ENCODE data around the gene MAML3.

Gene MAML3

DNA sequence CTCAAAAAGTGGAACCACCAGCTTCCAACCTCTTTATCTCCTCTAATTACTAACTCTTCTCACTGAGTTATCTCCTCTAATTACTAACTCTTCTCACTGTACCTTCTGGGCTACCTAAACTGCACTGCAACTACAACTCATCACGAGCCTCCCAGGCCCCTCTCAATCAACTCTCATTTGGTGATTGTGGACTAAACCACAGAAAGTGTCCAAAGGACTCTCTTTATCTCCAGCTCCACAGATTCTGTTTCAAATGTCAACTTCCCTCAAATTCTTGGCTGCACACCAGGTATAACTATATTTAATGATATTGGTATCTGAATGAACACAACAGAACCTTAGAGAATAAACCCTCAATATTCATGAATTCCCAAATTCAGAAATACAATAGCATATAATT, 182.9 kb downstream of the MAML3 start:
- Mint-ChIP-seq H3K27me3 (ENCODE audit: low read depth) (peaks cover 3% of the 10 kb centered on the region), H3K9me3 (no peaks in the 10 kb centered on the region), H3K27ac (no peak overlapping the region), H3K36me3 (ENCODE audit: low read depth) (no peaks in the 10 kb centered on the region), H3K4me3 (no peak overlapping the region), H3K4me1 (ENCODE audit: low read depth) (peaks cover 19% of the 10 kb centered on the region)

DNA sequence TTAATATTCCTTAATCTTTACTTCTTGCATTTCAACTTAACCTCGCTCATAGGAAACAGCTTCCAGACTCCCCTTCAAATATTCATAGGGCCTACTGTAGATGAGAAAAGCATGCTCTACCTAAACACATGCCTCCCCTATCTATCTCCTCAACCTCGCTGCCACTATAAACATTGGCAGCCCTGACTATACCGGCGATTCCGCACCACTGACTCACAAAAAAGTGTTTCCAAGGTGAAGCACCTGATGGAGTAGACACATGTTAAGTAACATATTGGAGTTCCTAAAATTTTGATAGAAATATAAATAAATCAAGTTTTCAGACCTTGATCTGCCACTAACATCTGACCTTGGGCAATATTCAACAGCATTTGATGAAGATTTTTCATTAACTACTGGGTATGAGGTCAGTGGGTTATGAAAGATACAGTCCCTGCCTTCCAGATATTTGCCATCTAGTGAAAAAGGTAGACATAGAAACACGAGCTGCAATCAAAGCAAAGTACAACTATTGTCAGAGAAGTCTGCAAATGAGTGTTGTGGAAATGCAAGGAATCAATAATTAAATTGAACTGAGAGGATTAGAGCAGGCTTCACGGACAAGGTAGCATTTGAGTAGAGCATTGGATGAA, 184.2 kb downstream of the MAML3 start:
- Mint-ChIP-seq H3K4me3 (no peak overlapping the region), H3K36me3 (ENCODE audit: low read depth) (no peaks in the 10 kb centered on the region)

DNA sequence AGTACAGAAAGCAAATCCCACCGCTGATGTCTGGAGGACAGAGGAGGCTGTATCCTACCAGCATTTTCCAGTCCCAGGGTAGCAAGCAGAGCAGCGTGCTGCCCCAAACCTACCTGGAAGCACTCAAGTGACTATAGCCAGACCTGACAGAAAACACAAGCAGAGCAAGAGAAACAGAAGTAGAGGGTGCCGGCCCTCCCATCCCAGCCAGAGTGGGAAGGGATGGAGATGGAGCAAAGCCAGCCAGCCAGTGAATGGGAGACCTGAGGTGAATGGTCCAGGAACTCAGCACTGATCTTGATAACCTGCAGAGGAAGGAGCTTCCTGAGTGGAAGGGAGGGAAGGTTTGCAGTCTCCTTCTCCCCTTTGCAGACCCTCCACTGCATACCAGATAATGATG, 185.2 kb downstream of the MAML3 start:
- Mint-ChIP-seq H3K4me1 (ENCODE audit: low read depth) (peaks cover 7% of the 10 kb centered on the region), H3K4me3 (no peak overlapping the region), H3K36me3 (ENCODE audit: low read depth) (no peaks in the 10 kb centered on the region), H3K27ac (no peak overlapping the region), H3K27me3 (ENCODE audit: low read depth) (peaks cover 9% of the 10 kb centered on the region), H3K9me3 (no peaks in the 10 kb centered on the region)

More for the DNA sequence above, 184.2 kb downstream of the MAML3 start:
- Mint-ChIP-seq H3K27me3 (ENCODE audit: low read depth) (peaks cover 9% of the 10 kb centered on the region), H3K27ac (no peak overlapping the region), H3K9me3 (no peaks in the 10 kb centered on the region), H3K4me1 (ENCODE audit: low read depth) (peaks cover 7% of the 10 kb centered on the region)

DNA sequence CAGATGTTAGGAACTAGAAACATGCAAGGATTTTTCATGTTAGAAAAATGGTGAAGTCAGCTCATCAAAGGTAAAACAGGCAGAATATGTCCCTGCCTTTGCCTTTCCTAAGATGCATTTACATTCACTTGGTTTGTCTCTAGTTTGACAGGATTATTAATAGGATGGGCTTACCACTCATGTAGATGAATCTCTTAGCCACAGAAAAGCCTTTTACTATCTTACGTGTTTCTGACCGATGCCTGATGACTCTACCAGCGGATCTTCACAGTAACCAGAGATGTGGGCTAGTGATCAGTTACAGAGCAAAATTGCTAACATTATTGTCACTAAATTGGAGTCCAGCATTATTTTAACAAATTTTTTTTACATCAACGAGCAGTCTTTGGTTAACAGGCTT, 187.6 kb downstream of the MAML3 start:
- Mint-ChIP-seq H3K9me3 (no peaks in the 10 kb centered on the region), H3K4me1 (ENCODE audit: low read depth) (peaks cover 3% of the 10 kb centered on the region), H3K36me3 (ENCODE audit: low read depth) (no peaks in the 10 kb centered on the region), H3K4me3 (no peak overlapping the region), H3K27ac (no peak overlapping the region), H3K27me3 (ENCODE audit: low read depth) (peaks cover 14% of the 10 kb centered on the region)

DNA sequence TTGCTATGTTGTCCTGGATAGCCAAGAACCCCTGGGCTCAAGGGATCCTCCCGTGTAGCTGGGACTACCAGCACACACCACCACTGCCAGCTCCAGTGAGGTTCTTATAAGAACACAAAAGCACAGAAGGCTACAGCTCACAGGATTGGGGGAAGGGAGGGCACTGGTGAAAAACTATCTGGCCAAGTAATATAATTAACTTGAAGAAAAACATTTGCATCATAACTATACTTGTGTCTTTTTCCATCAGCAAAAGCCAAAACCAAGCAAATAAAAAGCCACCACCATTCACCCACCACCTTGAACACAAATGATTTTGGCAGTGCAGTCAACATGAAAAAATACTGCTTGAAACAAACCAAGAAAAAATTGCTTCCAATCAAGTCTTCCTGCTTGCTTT, 188.2 kb downstream of the MAML3 start:
- Mint-ChIP-seq H3K27me3 (ENCODE audit: low read depth) (peaks cover 14% of the 10 kb centered on the region), H3K9me3 (no peaks in the 10 kb centered on the region), H3K4me1 (ENCODE audit: low read depth) (peaks cover 3% of the 10 kb centered on the region), H3K27ac (no peak overlapping the region), H3K4me3 (no peak overlapping the region), H3K36me3 (ENCODE audit: low read depth) (no peaks in the 10 kb centered on the region)

DNA sequence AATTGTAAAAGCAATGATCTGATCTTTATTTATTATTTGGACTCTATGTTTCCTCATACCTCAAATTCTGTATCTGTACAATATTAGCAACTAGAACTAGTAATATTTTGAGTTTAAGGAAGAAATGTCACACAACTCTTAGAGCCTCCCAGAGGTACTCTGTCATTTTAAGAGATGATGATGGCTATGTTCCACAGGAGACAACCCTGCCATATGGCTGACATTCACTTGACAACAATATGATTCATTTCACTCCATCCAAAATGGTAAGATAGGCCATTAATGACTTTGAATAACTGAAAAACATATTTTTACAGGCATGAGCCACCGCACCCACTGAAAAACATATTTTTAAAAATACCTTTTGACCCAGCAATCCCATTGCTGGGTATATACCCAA, 190.3 kb downstream of the MAML3 start:
- H3K27ac Mint-ChIP-seq, result no peak overlapping the region
- peaks cover 31% of the 10 kb centered on the region for H3K27me3 Mint-ChIP-seq (ENCODE audit: low read depth)
- no peaks in the 10 kb centered on the region for H3K9me3 Mint-ChIP-seq
- no peaks in the 10 kb centered on the region for H3K36me3 Mint-ChIP-seq (ENCODE audit: low read depth)
- no peak overlapping the region for H3K4me3 Mint-ChIP-seq
- H3K4me1 Mint-ChIP-seq (ENCODE audit: low read depth), result peaks cover 3% of the 10 kb centered on the region

DNA sequence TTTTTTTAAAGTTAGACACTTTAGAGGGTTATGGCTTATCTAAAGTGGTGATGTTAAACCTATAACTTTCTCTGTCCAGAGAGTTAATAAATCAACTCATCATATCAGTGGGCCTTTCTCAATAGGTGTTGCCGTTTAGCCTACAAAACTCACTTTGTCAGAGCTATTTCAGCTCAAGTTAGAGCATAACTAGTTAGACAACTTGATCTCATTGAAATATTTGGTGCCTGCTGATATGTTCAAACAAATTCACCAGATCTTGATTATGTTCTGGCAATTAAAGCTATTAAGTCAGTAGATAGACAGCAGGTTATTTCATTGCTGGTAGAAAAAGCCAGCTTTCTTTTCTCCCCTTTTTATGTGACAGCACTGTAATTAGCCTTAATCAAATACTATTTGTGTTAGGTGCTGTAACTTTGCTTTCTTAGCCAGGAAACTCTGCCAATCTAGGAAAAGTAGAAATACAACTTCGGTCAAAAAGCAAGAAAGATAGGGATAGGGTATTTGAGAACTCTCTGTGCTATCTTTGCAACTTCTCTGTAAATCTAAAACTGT, 191.8 kb downstream of the MAML3 start:
- no peaks in the 10 kb centered on the region for H3K9me3 Mint-ChIP-seq
- no peaks in the 10 kb centered on the region for H3K36me3 Mint-ChIP-seq (ENCODE audit: low read depth)
- peaks cover 3% of the 10 kb centered on the region for H3K4me1 Mint-ChIP-seq (ENCODE audit: low read depth)
- H3K4me3 Mint-ChIP-seq, result no peak overlapping the region
- no peak overlapping the region for H3K27ac Mint-ChIP-seq
- H3K27me3 Mint-ChIP-seq (ENCODE audit: low read depth), result peaks cover 32% of the 10 kb centered on the region

DNA sequence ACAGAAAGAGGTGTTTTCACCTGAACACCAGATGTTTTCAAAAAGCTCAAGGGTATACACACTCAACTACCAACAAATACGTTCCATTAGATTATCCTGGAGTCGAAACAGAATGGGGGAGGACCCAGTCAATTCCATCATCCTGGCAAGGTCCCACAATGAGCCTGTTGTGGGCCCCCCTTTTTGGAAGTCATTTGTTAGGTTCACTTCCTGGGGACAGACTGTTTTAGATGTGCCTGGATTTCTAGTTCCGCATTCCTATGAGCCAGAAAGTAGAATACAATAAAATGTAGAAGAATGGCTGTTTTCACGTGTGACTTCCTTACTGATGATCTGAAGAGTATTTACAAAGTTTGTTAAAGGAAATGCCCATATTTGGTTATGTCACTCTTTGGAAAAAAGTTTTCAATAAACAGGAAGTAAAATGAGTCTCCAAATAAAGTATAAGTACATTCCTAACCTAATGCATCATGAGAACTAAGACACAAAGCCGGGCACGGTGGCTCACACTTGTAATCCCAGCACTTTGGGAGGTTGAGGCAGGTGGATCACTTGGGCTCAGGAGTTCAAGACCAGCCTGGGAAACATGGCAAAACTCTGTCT, 192.5 kb downstream of the MAML3 start:
- Mint-ChIP-seq H3K27me3 (ENCODE audit: low read depth) (peaks cover 36% of the 10 kb centered on the region), H3K9me3 (no peaks in the 10 kb centered on the region), H3K27ac (no peak overlapping the region), H3K36me3 (ENCODE audit: low read depth) (no peaks in the 10 kb centered on the region), H3K4me3 (no peak overlapping the region), H3K4me1 (ENCODE audit: low read depth) (peaks cover 3% of the 10 kb centered on the region)

DNA sequence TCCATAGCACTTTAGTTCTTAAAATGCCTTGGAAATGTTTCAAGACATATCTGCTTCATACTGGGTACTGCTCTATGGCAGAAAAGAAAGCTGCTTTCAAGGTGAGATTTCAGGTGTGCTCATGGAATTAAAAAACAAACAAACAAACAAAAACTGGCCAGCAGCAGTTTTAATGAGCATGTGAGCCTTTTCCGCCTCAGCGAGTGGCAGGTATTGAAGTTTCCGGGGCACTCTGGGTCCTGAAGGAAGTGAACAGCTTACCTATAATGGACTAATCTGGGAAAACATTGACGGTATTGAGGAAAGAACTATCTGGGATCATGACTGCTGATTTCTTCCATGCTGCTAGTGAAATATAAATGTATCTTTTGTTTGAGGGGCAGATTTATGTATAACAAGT, 194.6 kb downstream of the MAML3 start:
- H3K27ac Mint-ChIP-seq, result no peak overlapping the region
- no peaks in the 10 kb centered on the region for H3K36me3 Mint-ChIP-seq (ENCODE audit: low read depth)
- H3K9me3 Mint-ChIP-seq, result no peaks in the 10 kb centered on the region
- peaks cover 42% of the 10 kb centered on the region for H3K27me3 Mint-ChIP-seq (ENCODE audit: low read depth)
- peaks cover 4% of the 10 kb centered on the region for H3K4me1 Mint-ChIP-seq (ENCODE audit: low read depth)
- H3K4me3 Mint-ChIP-seq, result no peak overlapping the region

DNA sequence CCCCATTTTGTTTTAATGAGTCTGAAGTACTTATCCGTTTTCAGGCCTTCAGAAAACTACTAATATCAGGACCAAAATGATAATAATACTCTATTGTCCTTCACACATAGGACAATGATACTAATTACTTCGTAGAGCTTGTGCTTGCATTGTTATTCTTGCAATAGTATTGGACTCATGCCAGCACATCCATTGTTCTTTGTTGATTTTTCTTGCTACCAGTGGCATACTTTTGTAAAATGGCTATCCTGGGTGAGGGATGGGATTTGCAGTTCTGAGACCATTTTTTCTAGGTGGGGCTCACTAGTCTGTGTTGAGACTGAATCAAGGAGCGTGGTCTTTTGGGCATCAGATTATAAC, 195.3 kb downstream of the MAML3 start:
- H3K4me1 Mint-ChIP-seq (ENCODE audit: low read depth), result peaks cover 4% of the 10 kb centered on the region
- no peaks in the 10 kb centered on the region for H3K36me3 Mint-ChIP-seq (ENCODE audit: low read depth)
- H3K27me3 Mint-ChIP-seq (ENCODE audit: low read depth), result peaks cover 44% of the 10 kb centered on the region
- H3K4me3 Mint-ChIP-seq, result no peak overlapping the region
- H3K27ac Mint-ChIP-seq, result no peak overlapping the region
- H3K9me3 Mint-ChIP-seq, result no peaks in the 10 kb centered on the region

DNA sequence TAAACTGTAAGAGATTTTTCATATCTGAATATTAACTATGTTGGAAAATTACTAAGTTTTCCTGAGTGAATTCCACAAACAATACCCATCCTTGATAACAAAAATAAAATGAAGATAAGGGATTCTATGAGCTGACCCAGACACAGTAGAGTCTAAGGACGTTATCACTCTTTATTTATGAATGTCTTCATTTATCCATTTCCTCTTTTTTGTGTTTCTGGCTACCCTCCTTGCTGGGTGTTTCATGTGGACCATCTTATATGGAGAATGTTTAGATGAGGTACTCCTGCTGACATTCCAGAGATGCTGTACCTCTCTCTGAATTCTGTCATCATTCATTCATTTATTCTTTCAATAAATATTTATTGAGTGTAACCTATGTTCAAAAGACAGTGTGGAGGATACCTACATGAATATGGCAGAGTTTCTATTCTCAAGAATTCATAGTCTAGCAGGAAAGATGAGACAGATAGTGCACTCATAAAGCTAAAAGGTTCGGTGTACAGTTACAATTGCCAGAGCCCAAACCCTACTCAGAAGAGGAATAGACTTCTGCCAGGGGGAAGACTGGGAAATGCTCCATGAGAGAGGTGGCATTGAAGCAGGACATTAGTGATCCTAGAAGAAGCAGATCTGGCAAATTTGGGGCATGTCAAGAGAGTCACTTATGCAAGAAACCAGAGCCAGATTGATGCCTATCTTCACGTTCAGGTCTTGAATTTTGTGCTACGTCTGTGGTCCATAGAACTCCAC, 195.8 kb downstream of the MAML3 start:
- H3K27me3 Mint-ChIP-seq (ENCODE audit: low read depth), result peaks cover 45% of the 10 kb centered on the region
- H3K36me3 Mint-ChIP-seq (ENCODE audit: low read depth), result no peaks in the 10 kb centered on the region
- no peak overlapping the region for H3K27ac Mint-ChIP-seq
- H3K4me1 Mint-ChIP-seq (ENCODE audit: low read depth), result peaks cover 4% of the 10 kb centered on the region
- no peak overlapping the region for H3K4me3 Mint-ChIP-seq
- no peaks in the 10 kb centered on the region for H3K9me3 Mint-ChIP-seq

DNA sequence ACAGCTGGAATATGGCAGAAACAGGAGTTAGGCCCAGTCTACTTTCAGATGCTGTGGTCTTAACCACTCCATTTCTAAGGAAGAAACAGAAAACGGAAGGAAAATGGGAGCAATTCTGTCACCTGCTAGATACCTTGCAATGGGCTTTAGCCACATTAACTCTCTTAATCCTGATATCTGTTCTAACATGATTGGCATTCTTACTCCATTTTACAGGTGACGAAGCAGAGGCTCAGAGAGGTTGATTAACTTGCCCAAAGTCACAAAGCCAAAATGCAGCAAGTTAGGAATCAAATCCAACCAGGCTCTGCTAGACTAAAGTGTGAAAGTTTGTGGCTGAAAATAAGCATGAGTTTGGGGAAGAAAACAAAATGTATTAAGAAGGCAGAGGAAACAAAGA, 196.9 kb downstream of the MAML3 start:
- no peaks in the 10 kb centered on the region for H3K36me3 Mint-ChIP-seq (ENCODE audit: low read depth)
- peaks cover 7% of the 10 kb centered on the region for H3K4me1 Mint-ChIP-seq (ENCODE audit: low read depth)
- H3K4me3 Mint-ChIP-seq, result no peak overlapping the region
- peaks cover 44% of the 10 kb centered on the region for H3K27me3 Mint-ChIP-seq (ENCODE audit: low read depth)
- no peaks in the 10 kb centered on the region for H3K9me3 Mint-ChIP-seq
- H3K27ac Mint-ChIP-seq, result no peak overlapping the region

DNA sequence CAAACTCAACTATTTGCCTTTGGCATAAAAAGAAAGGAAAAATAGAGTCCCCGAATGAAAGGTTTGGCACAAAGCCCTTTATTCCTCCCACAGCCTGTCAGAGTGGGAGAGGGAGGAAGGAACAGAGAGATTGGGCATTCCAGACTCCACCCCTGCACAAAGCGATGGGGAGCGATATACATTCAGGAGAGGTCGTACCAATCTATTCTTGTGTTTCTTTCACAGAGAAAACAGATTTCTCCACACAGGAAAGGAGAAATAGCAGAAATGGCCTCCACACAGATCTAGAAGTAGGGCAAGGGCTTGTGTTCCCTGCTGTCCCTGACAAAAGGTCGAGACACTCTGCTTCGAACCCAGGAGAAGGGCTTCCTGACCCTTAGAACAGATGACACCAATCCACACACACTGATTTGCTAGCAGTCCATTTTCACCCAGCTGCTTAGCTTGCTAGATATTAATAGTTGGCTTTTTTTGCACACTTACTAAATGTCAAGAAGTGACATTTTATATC, 197.4 kb downstream of the MAML3 start:
- Mint-ChIP-seq H3K27ac (no peak overlapping the region), H3K9me3 (no peaks in the 10 kb centered on the region), H3K27me3 (ENCODE audit: low read depth) (peaks cover 44% of the 10 kb centered on the region), H3K4me1 (ENCODE audit: low read depth) (peaks cover 8% of the 10 kb centered on the region), H3K36me3 (ENCODE audit: low read depth) (no peaks in the 10 kb centered on the region), H3K4me3 (no peak overlapping the region)

DNA sequence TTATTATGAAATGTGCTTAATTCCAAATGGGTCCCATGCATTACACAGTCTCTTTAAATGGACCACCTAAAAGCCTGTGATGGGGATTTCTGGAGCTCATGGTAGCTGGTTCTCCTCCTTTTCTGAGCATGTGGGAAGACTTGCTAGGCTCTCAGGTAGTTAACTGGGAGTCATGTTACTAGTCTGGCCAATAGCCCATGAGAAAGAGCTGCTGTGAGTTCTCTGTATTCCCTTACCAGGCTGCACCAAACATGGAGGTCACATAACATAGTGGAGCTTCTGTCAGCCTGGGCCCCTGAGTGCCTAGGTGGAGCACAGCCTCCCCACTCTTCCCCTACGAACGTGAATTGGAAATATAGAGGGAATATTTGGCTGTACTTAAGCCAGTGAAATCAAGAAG, 198.4 kb downstream of the MAML3 start:
- peaks cover 44% of the 10 kb centered on the region for H3K27me3 Mint-ChIP-seq (ENCODE audit: low read depth)
- H3K27ac Mint-ChIP-seq, result no peak overlapping the region
- peaks cover 18% of the 10 kb centered on the region for H3K4me1 Mint-ChIP-seq (ENCODE audit: low read depth)
- no peaks in the 10 kb centered on the region for H3K36me3 Mint-ChIP-seq (ENCODE audit: low read depth)
- H3K4me3 Mint-ChIP-seq, result no peak overlapping the region
- H3K9me3 Mint-ChIP-seq, result no peaks in the 10 kb centered on the region

DNA sequence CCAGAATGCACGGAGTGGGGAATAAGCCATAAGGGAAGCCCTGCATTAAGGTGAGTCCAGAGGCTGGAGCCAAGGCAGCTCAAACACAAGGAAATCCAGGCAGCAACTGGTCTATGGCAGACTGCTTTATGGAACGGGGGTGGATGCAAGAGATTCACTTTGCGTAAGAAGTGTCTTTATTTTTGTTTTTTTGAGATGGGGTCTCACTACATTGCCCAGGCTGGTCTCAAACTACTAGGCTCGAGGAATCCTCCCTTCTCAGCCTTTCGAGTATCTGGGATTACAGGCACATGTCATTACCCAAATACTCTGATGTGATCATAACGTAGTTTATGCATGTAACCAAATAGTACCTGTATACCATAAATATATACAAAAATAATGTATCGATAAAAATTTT, 199.5 kb downstream of the MAML3 start:
- H3K4me1 Mint-ChIP-seq (ENCODE audit: low read depth), result peaks cover 26% of the 10 kb centered on the region
- peaks cover 4% of the 10 kb centered on the region for H3K9me3 Mint-ChIP-seq
- H3K27me3 Mint-ChIP-seq (ENCODE audit: low read depth), result peaks cover 33% of the 10 kb centered on the region
- no peak overlapping the region for H3K4me3 Mint-ChIP-seq
- peaks cover 5% of the 10 kb centered on the region for H3K36me3 Mint-ChIP-seq (ENCODE audit: low read depth)
- no peak overlapping the region for H3K27ac Mint-ChIP-seq
